Measurements from ENCODE around the gene CLMN.
A peak's percentile ranks its signal among the peaks of the same experiment; 100 is the strongest.
"Not testable (repeated sequence)": the region's sequence is repeated elsewhere in the genome, so short reads cannot be mapped to it uniquely, and the experiment has no call there.

Gene CLMN

GRCh38 chr14:95215094-95215725 lies 104.5 kb downstream of the CLMN start:
- DNase-seq: no peak

GRCh38 chr14:95213774-95214173 lies 105.9 kb downstream of the CLMN start:
- DNase-seq: no peak

GRCh38 chr14:95211721-95212504 lies 107.8 kb downstream of the CLMN start:
- DNase-seq: no peak

GRCh38 chr14:95210699-95211098 lies 109.0 kb downstream of the CLMN start:
- DNase-seq: no peak

GRCh38 chr14:95208598-95208997 lies 111.1 kb downstream of the CLMN start:
- no peak for DNase-seq

GRCh38 chr14:95207475-95208233 lies 112.1 kb downstream of the CLMN start:
- DNase-seq: no peak

- no peak for DNase-seq
These were observed 113.2 kb downstream of the CLMN start for GRCh38 chr14:95206534-95206933.

- no peak for DNase-seq
These were observed 115.0 kb downstream of the CLMN start for GRCh38 chr14:95204705-95205104.

- not testable (repeated sequence) for DNase-seq
These were observed 118.0 kb downstream of the CLMN start for GRCh38 chr14:95201745-95202144.

- DNase-seq: no peak
These were observed 119.3 kb downstream of the CLMN start for GRCh38 chr14:95200404-95200803.

GRCh38 chr14:95199298-95199983 lies 120.3 kb downstream of the CLMN start:
- DNase-seq: no peak

GRCh38 chr14:95198320-95198719 lies 121.4 kb downstream of the CLMN start:
- DNase-seq: no peak

- DNase-seq: no peak
These were observed 122.2 kb downstream of the CLMN start for GRCh38 chr14:95197551-95197950.

GRCh38 chr14:95196826-95197545 lies 122.7 kb downstream of the CLMN start:
- DNase-seq: no peak

- DNase-seq: no peak
These were observed 123.4 kb downstream of the CLMN start for GRCh38 chr14:95196268-95196667.

- DNase-seq: no peak
These were observed 124.7 kb downstream of the CLMN start for GRCh38 chr14:95195031-95195430.

GRCh38 chr14:95193081-95193480 lies 126.6 kb downstream of the CLMN start:
- DNase-seq: no peak

GRCh38 chr14:95192311-95192710 lies 127.4 kb downstream of the CLMN start:
- no peak for DNase-seq

- DNase-seq: no peak
These were observed 128.1 kb downstream of the CLMN start for GRCh38 chr14:95191445-95192199.

GRCh38 chr14:95190857-95191256 lies 128.9 kb downstream of the CLMN start:
- DNase-seq: no peak

- peak; percentile 8 for DNase-seq
These were observed 129.3 kb downstream of the CLMN start for GRCh38 chr14:95190346-95190840.

Data from fibroblast of skin of scalp (primary cell).